ENCODE data around the gene DNM1L. TPM values are rescaled to one million over a fixed set of nuclear protein-coding genes. Genes with fewer than 3 reads are reported as not detected.
A peak's percentile ranks its signal among the peaks of the same experiment; 100 is the strongest.

Gene DNM1L
- total and polyA plus RNA-seq, 2 experiments from 2014 or later, result 53.4 to 57.3 TPM

DNA sequence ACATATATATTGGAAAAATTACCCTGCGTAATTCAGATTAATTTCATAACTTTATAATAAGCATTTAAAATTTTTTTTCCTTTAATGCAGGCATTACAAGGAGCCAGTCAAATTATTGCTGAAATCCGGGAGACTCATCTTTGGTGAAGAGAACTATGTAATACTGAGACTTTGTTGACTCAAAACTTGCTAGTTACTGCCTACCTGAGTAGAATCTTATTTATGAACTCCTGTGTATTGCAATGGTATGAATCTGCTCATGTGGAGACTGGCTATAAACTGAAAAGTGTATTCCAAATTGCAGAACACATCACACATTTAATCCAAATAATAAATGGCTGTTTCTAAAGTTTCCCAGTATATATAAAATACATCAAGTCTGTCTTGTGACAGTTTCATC lies 64.2 kb downstream of the DNM1L start:
- Histone ChIP-seq H3K4me1 (ENCODE audit: insufficient read depth) (no peaks in the 10 kb centered on the region), H3K9me2 (ENCODE audit: insufficient read depth) (no peaks in the 10 kb centered on the region), H3K79me2 (ENCODE audit: insufficient read depth) (peaks cover 33% of the 10 kb centered on the region), H3K27me3 (replicated peaks; ENCODE audit: insufficient read depth) (no peaks in the 10 kb centered on the region), H3K4me3 (no peak overlapping the region), H3K9ac (no peak overlapping the region), H3F3A (ENCODE audit: insufficient read depth) (peaks cover 40% of the 10 kb centered on the region), H3K36me3 (ENCODE audit: low read depth) (peaks cover 88% of the 10 kb centered on the region), H3K27ac (no peak overlapping the region), H3K9me3 (ENCODE audit: low read depth) (no peaks in the 10 kb centered on the region), H4K20me1 (ENCODE audit: insufficient read depth) (no peaks in the 10 kb centered on the region), H3K4me2 (ENCODE audit: unreplicated experiment) (no peak overlapping the region), H2AFZ (no peak overlapping the region)
- TF ChIP-seq EZH2 (IDR thresholded peaks at IDR 0.05; ENCODE audit: insufficient read depth, poor library complexity, severe bottlenecking) (no peak), EZH2phosphoT487 (IDR thresholded peaks at IDR 0.05; ENCODE audit: insufficient read depth, low read depth) (no peak)
- in situ Hi-C loops (cut with MboI), result no loop called here
- no peak for DNase-seq
- WGBS, 2 experiments (ENCODE audit: low coverage in 1 of 2, low lambda C conversion rate in 2 of 2, missing lambda C conversion rate in 2 of 2), result 83 to 85% methylated on average over 2 of the region's 2 CpGs

DNA sequence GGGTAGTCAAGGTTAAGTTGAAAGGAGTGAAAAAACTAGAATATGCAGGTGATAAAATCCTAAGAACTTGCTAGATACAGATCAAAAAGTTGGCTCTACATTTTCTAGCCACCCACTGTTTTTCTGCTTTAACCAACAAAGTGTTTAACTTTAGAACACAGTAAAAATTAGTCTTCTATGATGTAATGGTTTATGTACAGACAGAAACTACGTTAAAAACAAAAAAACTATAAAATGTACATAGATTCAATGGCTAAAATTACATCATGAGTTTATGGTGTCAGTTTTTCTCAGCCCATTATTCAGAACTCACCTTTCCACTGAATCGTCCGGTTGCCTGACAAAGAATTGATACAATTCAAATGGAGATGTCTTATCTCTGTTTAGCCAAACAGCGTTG lies 74.5 kb downstream of the DNM1L start:
- H3K4me3 ChIP-seq, result peak overlapping the region; percentile 99; the same call in 1 of the 2 replicates
- no peaks in the 10 kb centered on the region for H3K27me3 ChIP-seq (replicated peaks; ENCODE audit: insufficient read depth)
- H3K79me2 ChIP-seq (ENCODE audit: insufficient read depth), result peaks cover 35% of the 10 kb centered on the region
- in situ Hi-C loops (cut with MboI), result loop anchor here (25.0 kb wide), 1 partner anchor 684 kb away; the partner anchor contains the start of gene SYT10
- no peaks in the 10 kb centered on the region for H4K20me1 ChIP-seq (ENCODE audit: insufficient read depth)
- H3F3A ChIP-seq (ENCODE audit: insufficient read depth), result peaks cover 10% of the 10 kb centered on the region
- no peaks in the 10 kb centered on the region for H3K9me3 ChIP-seq (ENCODE audit: low read depth)
- no peak for TF ChIP-seq EZH2phosphoT487 (IDR thresholded peaks at IDR 0.05; ENCODE audit: insufficient read depth, low read depth)
- TF ChIP-seq EZH2 (IDR thresholded peaks at IDR 0.05; ENCODE audit: insufficient read depth, poor library complexity, severe bottlenecking), result no peak
- H2AFZ ChIP-seq, result no peak overlapping the region
- no peak for DNase-seq
- WGBS, 2 experiments (ENCODE audit: low coverage in 1 of 2, low lambda C conversion rate in 2 of 2, missing lambda C conversion rate in 2 of 2), result 79 to 86% methylated on average over 4 of the region's 4 CpGs
- H3K9ac ChIP-seq, result peak overlapping the region; percentile 97; the same call in 1 of the 2 replicates
- peaks cover 16% of the 10 kb centered on the region; the same call in 1 of the 2 replicates for H3K4me1 ChIP-seq (ENCODE audit: insufficient read depth)
- peak overlapping the region; percentile 100 for H3K4me2 ChIP-seq (ENCODE audit: unreplicated experiment)
- H3K36me3 ChIP-seq (ENCODE audit: low read depth), result peaks cover 36% of the 10 kb centered on the region
- H3K27ac ChIP-seq, result no peak overlapping the region
- no peaks in the 10 kb centered on the region for H3K9me2 ChIP-seq (ENCODE audit: insufficient read depth)

DNA sequence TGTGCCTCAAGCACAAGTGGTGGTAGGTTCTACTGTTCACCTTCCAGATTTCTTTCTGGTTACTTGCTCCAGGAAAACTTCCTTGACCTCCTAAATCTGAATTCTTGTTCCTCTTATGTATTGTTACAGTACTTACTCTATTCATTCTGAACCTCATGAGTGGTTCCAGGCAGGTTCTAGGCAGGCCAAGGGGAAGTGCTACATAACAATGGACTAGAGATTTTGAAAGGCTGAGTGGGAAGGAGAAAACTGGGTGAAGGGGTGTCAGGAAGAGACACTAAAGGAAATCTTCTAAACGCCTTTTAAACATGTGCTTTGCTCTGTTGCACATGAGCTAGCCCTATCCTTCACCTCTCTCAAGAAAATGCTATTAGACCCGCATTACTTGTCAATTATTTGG lies 75.0 kb downstream of the DNM1L start:
- Histone ChIP-seq H3K4me2 (ENCODE audit: unreplicated experiment) (peak overlapping the region; percentile 100), H3K9me2 (ENCODE audit: insufficient read depth) (no peaks in the 10 kb centered on the region), H2AFZ (peak overlapping the region; percentile 100; the same call in 1 of the 2 replicates), H3F3A (ENCODE audit: insufficient read depth) (peaks cover 10% of the 10 kb centered on the region), H3K27me3 (replicated peaks; ENCODE audit: insufficient read depth) (no peaks in the 10 kb centered on the region), H3K27ac (peak overlapping the region; percentile 94), H3K4me1 (ENCODE audit: insufficient read depth) (peaks cover 16% of the 10 kb centered on the region; the same call in 1 of the 2 replicates), H3K79me2 (ENCODE audit: insufficient read depth) (peaks cover 35% of the 10 kb centered on the region), H3K9me3 (ENCODE audit: low read depth) (no peaks in the 10 kb centered on the region), H3K36me3 (ENCODE audit: low read depth) (peaks cover 31% of the 10 kb centered on the region), H3K9ac (peak overlapping the region; percentile 97), H4K20me1 (ENCODE audit: insufficient read depth) (no peaks in the 10 kb centered on the region), H3K4me3 (peak overlapping the region; percentile 99)
- in situ Hi-C loops (cut with MboI), result loop anchor here (25.0 kb wide), 1 partner anchor 683 kb away; the partner anchor contains the start of gene SYT10
- TF ChIP-seq EZH2phosphoT487 (IDR thresholded peaks at IDR 0.05; ENCODE audit: insufficient read depth, low read depth) (no peak), EZH2 (IDR thresholded peaks at IDR 0.05; ENCODE audit: insufficient read depth, poor library complexity, severe bottlenecking) (no peak)
- DNase-seq, result peak; percentile 21
- 18 to 27% methylated on average over 2 of the region's 2 CpGs for WGBS, 2 experiments (ENCODE audit: low coverage in 1 of 2, low lambda C conversion rate in 2 of 2, missing lambda C conversion rate in 2 of 2)

DNA sequence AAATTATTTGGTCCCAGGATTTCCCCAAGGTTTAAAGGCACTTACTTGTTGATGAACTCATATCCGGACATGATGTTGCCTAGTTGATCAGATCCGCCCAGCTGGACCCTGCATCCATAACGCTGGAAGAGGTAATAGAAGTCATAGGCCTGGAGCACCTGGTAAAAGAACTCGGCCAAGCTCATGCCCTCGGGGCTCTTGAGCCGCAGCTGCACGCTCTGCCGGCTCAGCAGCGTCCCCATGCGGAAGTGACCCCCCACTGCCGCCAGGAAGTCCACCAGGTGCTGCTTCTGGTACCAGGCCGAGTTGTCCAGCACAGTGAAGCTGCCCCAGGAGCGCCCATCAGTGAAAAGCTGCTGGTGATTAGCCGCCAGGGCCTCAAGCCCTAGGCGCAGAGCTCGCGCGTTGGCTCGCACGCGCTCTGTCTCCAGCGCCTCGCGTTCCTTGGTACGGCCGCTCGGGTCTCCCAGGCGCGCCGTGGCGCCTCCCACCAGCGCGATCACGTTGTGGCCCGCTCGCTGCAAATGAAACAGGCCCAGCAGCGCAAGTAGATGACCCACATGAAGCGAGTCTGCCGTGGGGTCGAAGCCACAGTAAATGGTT lies 76.1 kb downstream of the DNM1L start:
- in situ Hi-C loops (cut with MboI), result loop anchor here (25.0 kb wide), 1 partner anchor 682 kb away; the partner anchor contains the start of gene SYT10
- H3F3A ChIP-seq (ENCODE audit: insufficient read depth), result peaks cover 10% of the 10 kb centered on the region
- 0 to 2% methylated on average over 31 to 40 of the region's 40 CpGs for WGBS, 2 experiments (ENCODE audit: low coverage in 1 of 2, low lambda C conversion rate in 2 of 2, missing lambda C conversion rate in 2 of 2)

More for the DNA sequence above, 76.1 kb downstream of the DNM1L start:
- H3K27me3 ChIP-seq (replicated peaks; ENCODE audit: insufficient read depth), result no peaks in the 10 kb centered on the region
- H3K9me2 ChIP-seq (ENCODE audit: insufficient read depth), result no peaks in the 10 kb centered on the region
- peak overlapping the region; percentile 100 for H3K4me2 ChIP-seq (ENCODE audit: unreplicated experiment)
- peaks cover 16% of the 10 kb centered on the region; the same call in 1 of the 2 replicates for H3K4me1 ChIP-seq (ENCODE audit: insufficient read depth)
- no peaks in the 10 kb centered on the region for H4K20me1 ChIP-seq (ENCODE audit: insufficient read depth)
- H3K79me2 ChIP-seq (ENCODE audit: insufficient read depth), result peaks cover 35% of the 10 kb centered on the region
- H3K27ac ChIP-seq, result peak overlapping the region; percentile 94
- H3K9me3 ChIP-seq (ENCODE audit: low read depth), result no peaks in the 10 kb centered on the region
- DNase-seq, result peak; percentile 89
- peaks cover 21% of the 10 kb centered on the region for H3K36me3 ChIP-seq (ENCODE audit: low read depth)
- H2AFZ ChIP-seq, result peak overlapping the region; percentile 100
- H3K4me3 ChIP-seq, result peak overlapping the region; percentile 99
- TF ChIP-seq EZH2phosphoT487 (IDR thresholded peaks at IDR 0.05; ENCODE audit: insufficient read depth, low read depth) (no peak), EZH2 (IDR thresholded peaks at IDR 0.05; ENCODE audit: insufficient read depth, poor library complexity, severe bottlenecking) (no peak)
- H3K9ac ChIP-seq, result peak overlapping the region; percentile 97

All from GM23248 (cell line).